B cell (primary cell): ENCODE data around the gene PIGW. TPM values are rescaled to one million over a fixed set of nuclear protein-coding genes. Genes with fewer than 3 reads are reported as not detected.

Experiments used
- ATAC-seq: fragments of 200-7000 bp; cut with Tn5 transposase; one replicate; pipeline ENCODE4 v1.10.0; 2021; ENCODE audit warnings: low read depth, mild to moderate bottlenecking, moderate number of reproducible peaks, moderate library complexity
- CTCF ChIA-PET: fragments of 350-600 bp; sonication (Branson Sonifier 250); formaldehyde crosslinking; loops from one replicate; lab custom pipeline; 2021; ENCODE audit warnings: antibody characterized with exemption, inconsistent platforms; lab: Charles Lee
- POLR2A ChIA-PET: fragments of 350-600 bp; sonication (Branson Sonifier 250); formaldehyde crosslinking; loops from one replicate; lab custom pipeline; 2021; ENCODE audit warnings: antibody characterized with exemption; lab: Charles Lee
- DNase-seq: peaks from one replicate; pipeline ENCODE4 v3.0.0; 2013
- H2AFZ ChIP-seq: 2 replicates; pipeline ENCODE4 v1.6.1; 2012; ENCODE audit warnings: mild to moderate bottlenecking, low read depth, low read length; ENCODE audit not compliant: insufficient read depth, poor library complexity, severe bottlenecking
- H3K27ac ChIP-seq, 2 donors: 1 replicate in 1 of 2; 2 replicates in 1 of 2; pipeline ENCODE4 v1.5.1; 2012 to 2013; ENCODE audit warnings: low read length in 2 of 2, mild to moderate bottlenecking in 2 of 2, moderate library complexity in 1 of 2
- H3K27me3 ChIP-seq, 4 experiments: fragments of 200-600 bp in 1 of 4; sonication (generic) in 1 of 4; replicated peaks in 1 of 4; 1 replicate in 2 of 4; 2 replicates in 2 of 4; pipeline versions ENCODE4 v1.6.1 to v1.7.0; 2013 to 2016; ENCODE audit warnings: low read length in 3 of 4, mild to moderate bottlenecking in 2 of 4, mixed read lengths in 1 of 4, moderate library complexity in 1 of 4; ENCODE audit not compliant: insufficient read depth in 4 of 4, control insufficient read depth in 3 of 4; ENCODE audit errors: control extremely low read depth in 1 of 4
- H3K36me3 ChIP-seq, 2 experiments: replicated peaks in 1 of 2; 1 replicate in 1 of 2; 2 replicates in 1 of 2; pipeline versions ENCODE4 v1.6.1 to v1.7.1; 2013; ENCODE audit warnings: low read length in 1 of 2; ENCODE audit not compliant: insufficient read depth in 2 of 2, control insufficient read depth in 1 of 2; ENCODE audit errors: control extremely low read depth in 1 of 2, extremely low read depth in 1 of 2
- H3K4me1 ChIP-seq, 2 donors: fragments of 200-600 bp in 1 of 2; sonication (generic) in 1 of 2; 1 replicate in 1 of 2; 2 replicates in 1 of 2; pipeline versions ENCODE4 v1.5.1 to v1.6.1; 2013 to 2017; ENCODE audit warnings: low read length in 2 of 2; ENCODE audit not compliant: control insufficient read depth in 2 of 2, insufficient read depth in 2 of 2
- H3K4me2 ChIP-seq: replicated peaks from 2 replicates; pipeline ENCODE3; 2012; ENCODE audit warnings: mild to moderate bottlenecking, low read depth, low read length; ENCODE audit not compliant: poor library complexity, severe bottlenecking
- H3K4me3 ChIP-seq, 5 experiments: fragments of 200-600 bp in 1 of 5; sonication (generic) in 1 of 5; 1 replicate in 3 of 5; 2 replicates in 2 of 5; pipeline versions ENCODE4 v1.5.1 to v1.7.0; 2011 to 2016; ENCODE audit warnings: low read length in 4 of 5, mild to moderate bottlenecking in 4 of 5, low read depth in 2 of 5, control low read depth in 1 of 5, moderate library complexity in 1 of 5; ENCODE audit not compliant: insufficient read depth in 1 of 5; ENCODE audit errors: control extremely low read depth in 1 of 5, extremely low read depth in 1 of 5
- H3K79me2 ChIP-seq: fragments of 200-600 bp; sonication (generic); one replicate; pipeline ENCODE4 v1.6.0; 2016; ENCODE audit warnings: low read length; ENCODE audit not compliant: control insufficient read depth, insufficient read depth
- H3K9ac ChIP-seq: fragments of 200-600 bp; sonication (generic); 2 replicates; pipeline ENCODE4 v1.6.1; 2017; ENCODE audit warnings: mild to moderate bottlenecking, low read length, moderate library complexity
- H3K9me3 ChIP-seq, 3 donors: one replicate each; pipeline versions ENCODE4 v1.6.1 to v1.7.1; 2013; ENCODE audit warnings: low read length in 2 of 3; ENCODE audit not compliant: control insufficient read depth in 2 of 3, insufficient read depth in 1 of 3; ENCODE audit errors: control extremely low read depth in 1 of 3
- H4K20me1 ChIP-seq: 2 replicates; pipeline ENCODE4 v1.6.0; 2012; ENCODE audit warnings: mild to moderate bottlenecking, low read length; ENCODE audit not compliant: insufficient read depth, control insufficient read depth, poor library complexity, severe bottlenecking
- H3K27ac Mint-ChIP-seq: one replicate; pipeline ENCODE4 v1.8.0; 2021; ENCODE audit warnings: mixed read lengths
- H3K27me3 Mint-ChIP-seq: one replicate; pipeline ENCODE4 v1.8.0; 2021; ENCODE audit warnings: mixed read lengths
- H3K4me1 Mint-ChIP-seq: one replicate; pipeline ENCODE4 v1.8.0; 2021; ENCODE audit warnings: mixed read lengths
- H3K4me3 Mint-ChIP-seq: one replicate; pipeline ENCODE4 v1.8.0; 2021; ENCODE audit warnings: mixed read lengths
- H3K9me3 Mint-ChIP-seq: one replicate; pipeline ENCODE4 v1.8.0; 2022; ENCODE audit warnings: mixed read lengths; ENCODE audit not compliant: insufficient read depth
- EZH2 ChIP-seq: IDR thresholded peaks from 2 replicates; pipeline ENCODE4 v1.6.1; 2012; ENCODE audit warnings: borderline replicate concordance, low read depth, mild to moderate bottlenecking, moderate library complexity, low read length; ENCODE audit not compliant: insufficient read depth, poor library complexity, severe bottlenecking
- WGBS: methylation state at CpG from one replicate; pipeline ENCODE4 v1.1.5; 2013; ENCODE audit warnings: missing lambda C conversion rate; ENCODE audit not compliant: insufficient coverage; 5-methylcytosine and 5-hydroxymethylcytosine counted together
- intact Hi-C: fragments of 100-400 bp; cut with micrococcal nuclease; formaldehyde crosslinking; loops from one replicate; pipeline ENCODE4 v1.10.0; 2022
- polyA plus RNA-seq: library from polyadenylated mRNA; depleted of rRNA; stranded (reverse); fragments of >200 nt; gene quantifications from 2 replicates; pipeline ENCODE4 v1.2.3, GENCODE V29; 2012
- total RNA-seq, 2 donors: library from RNA; stranded (reverse); fragments of 120-200 nt in 1 of 2; gene quantifications; 1 replicate in 1 of 2; 2 replicates in 1 of 2; pipeline versions ENCODE4 v1.2.3 to v1.2.4, GENCODE V29; 2013 to 2022
- TF ChIP-seq, protein P1 (sequence below): fragments of 200-600 bp; IDR thresholded peaks from one replicate; pipeline ENCODE4 v1.8.0; 2022; ENCODE audit warnings: antibody characterized with exemption, mild to moderate bottlenecking

The PIGW gene
- total and polyA plus RNA-seq, 2 donors (not counting 1 experiment from before 2014, with no cell fraction given): 4.4 to 5.9 TPM

GRCh38 chr17:36498155-36498554, 36.6 kb upstream of the PIGW start:
- H2AFZ ChIP-seq: no peak overlapping the region
- H3K4me2 ChIP-seq: no peak overlapping the region
- no peak overlapping the region for H3K27ac ChIP-seq
- ATAC-seq (no peak), DNase-seq (no peak)
- no peaks in the 10 kb centered on the region for H3K9me3 ChIP-seq
- H3K4me1 Mint-ChIP-seq: no peaks in the 10 kb centered on the region
- no peak overlapping the region for H3K4me3 Mint-ChIP-seq
- no peaks in the 10 kb centered on the region for H3K27me3 Mint-ChIP-seq
- H3K36me3 ChIP-seq: peaks cover 9 to 57% of the 10 kb centered on the region in 2 experiments
- POLR2A ChIA-PET: no interaction called here
- CTCF ChIA-PET: interaction anchor here (0.6 kb wide), 1 partner anchor 516 kb away, joined by 3 read pairs; no protein-coding TSS in a partner anchor
- no peak for TF ChIP-seq EZH2
- TF ChIP-seq, protein P1, sequence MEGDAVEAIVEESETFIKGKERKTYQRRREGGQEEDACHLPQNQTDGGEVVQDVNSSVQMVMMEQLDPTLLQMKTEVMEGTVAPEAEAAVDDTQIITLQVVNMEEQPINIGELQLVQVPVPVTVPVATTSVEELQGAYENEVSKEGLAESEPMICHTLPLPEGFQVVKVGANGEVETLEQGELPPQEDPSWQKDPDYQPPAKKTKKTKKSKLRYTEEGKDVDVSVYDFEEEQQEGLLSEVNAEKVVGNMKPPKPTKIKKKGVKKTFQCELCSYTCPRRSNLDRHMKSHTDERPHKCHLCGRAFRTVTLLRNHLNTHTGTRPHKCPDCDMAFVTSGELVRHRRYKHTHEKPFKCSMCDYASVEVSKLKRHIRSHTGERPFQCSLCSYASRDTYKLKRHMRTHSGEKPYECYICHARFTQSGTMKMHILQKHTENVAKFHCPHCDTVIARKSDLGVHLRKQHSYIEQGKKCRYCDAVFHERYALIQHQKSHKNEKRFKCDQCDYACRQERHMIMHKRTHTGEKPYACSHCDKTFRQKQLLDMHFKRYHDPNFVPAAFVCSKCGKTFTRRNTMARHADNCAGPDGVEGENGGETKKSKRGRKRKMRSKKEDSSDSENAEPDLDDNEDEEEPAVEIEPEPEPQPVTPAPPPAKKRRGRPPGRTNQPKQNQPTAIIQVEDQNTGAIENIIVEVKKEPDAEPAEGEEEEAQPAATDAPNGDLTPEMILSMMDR: no peak
- WGBS: 96% methylated on average over 7 of the region's 9 CpGs
- no peaks in the 10 kb centered on the region for H3K27me3 ChIP-seq
- intact Hi-C loops: no loop called here
- no peaks in the 10 kb centered on the region for H3K4me1 ChIP-seq
- no peak overlapping the region for H3K4me3 ChIP-seq
- no peak overlapping the region for H3K27ac Mint-ChIP-seq
- no peaks in the 10 kb centered on the region for H3K79me2 ChIP-seq
- H3K9me3 Mint-ChIP-seq: no peaks in the 10 kb centered on the region
- H4K20me1 ChIP-seq: peaks cover 3% of the 10 kb centered on the region
- no peak overlapping the region for H3K9ac ChIP-seq

- Histone ChIP-seq H3K27ac (no peak overlapping the region), H3K4me2 (no peak overlapping the region), H3K79me2 (no peaks in the 10 kb centered on the region), H3K9me3 (no peaks in the 10 kb centered on the region), H3K9ac (no peak overlapping the region), H3K4me1 (no peaks in the 10 kb centered on the region), H4K20me1 (no peaks in the 10 kb centered on the region), H2AFZ (no peak overlapping the region), H3K27me3 (no peaks in the 10 kb centered on the region), H3K36me3 (peaks cover 9 to 57% of the 10 kb centered on the region in 2 experiments), H3K4me3 (no peak overlapping the region)
- no peaks in the 10 kb centered on the region for H3K9me3 Mint-ChIP-seq
- intact Hi-C loops: no loop called here
- ChIA-PET CTCF (no interaction called here), POLR2A (interaction anchor here (0.7 kb wide), 1 partner anchor 63 kb away, joined by 3 read pairs; no protein-coding TSS in a partner anchor)
- H3K27ac Mint-ChIP-seq: no peak overlapping the region
- no peak for TF ChIP-seq EZH2
- TF ChIP-seq, protein P1: no peak
- ATAC-seq: no peak
- WGBS: 92% methylated on average over 5 of the region's 7 CpGs
- DNase-seq: no peak
- no peaks in the 10 kb centered on the region for H3K4me1 Mint-ChIP-seq
- H3K4me3 Mint-ChIP-seq: no peak overlapping the region
- H3K27me3 Mint-ChIP-seq: no peaks in the 10 kb centered on the region
Measured at GRCh38 chr17:36498560-36499300, 36.1 kb upstream of the PIGW start.
